Calu3 (cell line): ENCODE measurements around the gene TMUB2. TPM values are rescaled to one million over a fixed set of nuclear protein-coding genes. Genes with fewer than 3 reads are reported as not detected.

Experiments
- BruUV-seq: library from RNA; stranded (reverse); fragments of 400-500 nt; replicated peaks from 2 replicates; lab custom pipeline; 2021; lab: Mats Ljungman, UMichigan
- CTCF ChIA-PET: fragments of 300-600 bp; sonication (Branson Sonifier 250); formaldehyde crosslinking; loops from one replicate; lab custom pipeline; 2022; ENCODE audit warnings: antibody characterized with exemption; lab: Charles Lee
- DNase-seq: peaks from one replicate; pipeline ENCODE4 v3.0.0; 2022
- H3K27ac Mint-ChIP-seq: one replicate; pipeline ENCODE4 v1.8.0; 2022; ENCODE audit warnings: mixed read lengths; ENCODE audit not compliant: unreplicated experiment
- H3K27me3 Mint-ChIP-seq: one replicate; pipeline ENCODE4 v1.8.0; 2022; ENCODE audit warnings: mixed read lengths; ENCODE audit not compliant: unreplicated experiment
- H3K36me3 Mint-ChIP-seq: one replicate; pipeline ENCODE4 v1.8.0; 2022; ENCODE audit warnings: mild to moderate bottlenecking, moderate library complexity, mixed read lengths; ENCODE audit not compliant: insufficient read depth, unreplicated experiment
- H3K4me1 Mint-ChIP-seq: one replicate; pipeline ENCODE4 v1.8.0; 2022; ENCODE audit warnings: mild to moderate bottlenecking, low read depth, mixed read lengths; ENCODE audit not compliant: unreplicated experiment
- H3K4me3 Mint-ChIP-seq: one replicate; pipeline ENCODE4 v1.8.0; 2022; ENCODE audit warnings: mild to moderate bottlenecking, low read depth, moderate library complexity, mixed read lengths; ENCODE audit not compliant: unreplicated experiment
- H3K9me3 Mint-ChIP-seq: one replicate; pipeline ENCODE4 v1.8.0; 2022; ENCODE audit warnings: low read depth, mixed read lengths; ENCODE audit not compliant: unreplicated experiment
- intact Hi-C: fragments of 100-400 bp; cut with micrococcal nuclease; formaldehyde crosslinking; loops from one replicate; pipeline ENCODE4 v1.10.0; 2022; ENCODE audit not compliant: unreplicated experiment
- microRNA-seq: library from miRNA; unstranded; fragments of <30 nt; microRNA quantifications from one replicate; pipeline ENCODE4 v1.2.0, GENCODE V29; 2022
- total RNA-seq: library from RNA; stranded (reverse); gene quantifications from 2 replicates; pipeline ENCODE4 v1.2.3, GENCODE V29; 2022
- TF ChIP-seq, protein P1 (sequence below): fragments of 200-600 bp; IDR thresholded peaks from one replicate; pipeline ENCODE4 v1.8.0; 2022; ENCODE audit warnings: antibody characterized with exemption; ENCODE audit not compliant: unreplicated experiment

Gene TMUB2
- total RNA-seq, 1 experiment from 2014 or later = 56.0 TPM

DNA sequence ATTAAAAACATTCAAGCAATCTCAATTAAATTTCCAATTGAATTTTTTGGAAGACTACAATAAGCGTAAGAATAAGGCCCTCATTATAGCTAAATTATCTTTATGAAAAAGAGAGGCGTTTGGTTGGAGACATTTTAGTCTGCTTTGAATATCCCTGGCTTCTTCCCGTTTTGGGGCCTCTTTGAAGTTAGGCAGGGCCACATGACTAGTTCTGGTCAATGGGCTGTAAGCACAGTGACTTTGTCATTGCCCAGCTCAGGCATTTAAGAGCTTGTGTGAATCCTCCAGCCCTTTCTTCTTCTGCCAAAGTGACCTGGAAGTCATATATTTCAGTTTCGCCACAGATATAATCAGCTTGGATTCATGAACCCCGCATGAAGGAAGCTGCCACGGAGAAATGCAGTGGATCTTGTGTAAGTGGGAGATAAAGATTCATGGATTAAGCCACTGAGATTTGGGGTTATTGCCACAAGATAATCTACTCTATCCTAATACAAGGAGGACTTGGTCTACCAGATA, 54.4 kb downstream of the TMUB2 start:
- no peak overlapping the region for H3K27ac Mint-ChIP-seq
- H3K4me1 Mint-ChIP-seq = peaks cover 7% of the 10 kb centered on the region
- TF ChIP-seq, protein P1, sequence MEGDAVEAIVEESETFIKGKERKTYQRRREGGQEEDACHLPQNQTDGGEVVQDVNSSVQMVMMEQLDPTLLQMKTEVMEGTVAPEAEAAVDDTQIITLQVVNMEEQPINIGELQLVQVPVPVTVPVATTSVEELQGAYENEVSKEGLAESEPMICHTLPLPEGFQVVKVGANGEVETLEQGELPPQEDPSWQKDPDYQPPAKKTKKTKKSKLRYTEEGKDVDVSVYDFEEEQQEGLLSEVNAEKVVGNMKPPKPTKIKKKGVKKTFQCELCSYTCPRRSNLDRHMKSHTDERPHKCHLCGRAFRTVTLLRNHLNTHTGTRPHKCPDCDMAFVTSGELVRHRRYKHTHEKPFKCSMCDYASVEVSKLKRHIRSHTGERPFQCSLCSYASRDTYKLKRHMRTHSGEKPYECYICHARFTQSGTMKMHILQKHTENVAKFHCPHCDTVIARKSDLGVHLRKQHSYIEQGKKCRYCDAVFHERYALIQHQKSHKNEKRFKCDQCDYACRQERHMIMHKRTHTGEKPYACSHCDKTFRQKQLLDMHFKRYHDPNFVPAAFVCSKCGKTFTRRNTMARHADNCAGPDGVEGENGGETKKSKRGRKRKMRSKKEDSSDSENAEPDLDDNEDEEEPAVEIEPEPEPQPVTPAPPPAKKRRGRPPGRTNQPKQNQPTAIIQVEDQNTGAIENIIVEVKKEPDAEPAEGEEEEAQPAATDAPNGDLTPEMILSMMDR = no peak
- BruUV-seq = no TSS peak
- peaks cover 18% of the 10 kb centered on the region for H3K27me3 Mint-ChIP-seq
- DNase-seq = no peak
- H3K4me3 Mint-ChIP-seq = no peak overlapping the region
- intact Hi-C loops = no loop called here
- CTCF ChIA-PET = no interaction called here
- peaks cover 3% of the 10 kb centered on the region for H3K36me3 Mint-ChIP-seq
- no peaks in the 10 kb centered on the region for H3K9me3 Mint-ChIP-seq

Small RNA genes within 50 kb of the gene (microRNA-seq; reads per million reads assigned to microRNA genes)
- not detected for gene MIR6782

Other genes starting within 250 kb of the TMUB2 start
- gene PPY, start 244.5 kb upstream of the TMUB2 start, total RNA-seq = not detected in 2 replicates
- not detected in 2 replicates for gene PYY, start 233.0 kb upstream of the TMUB2 start, total RNA-seq
- 1.3 and 1.6 TPM in 2 replicates for gene NAGS, start 182.3 kb upstream of the TMUB2 start, total RNA-seq
- 41.8 and 43.8 TPM in 2 replicates for gene TMEM101, start 172.0 kb upstream of the TMUB2 start, total RNA-seq
- 79.5 and 90.6 TPM in 2 replicates for gene LSM12, start 120.3 kb upstream of the TMUB2 start, total RNA-seq
- 99.6 and 103 TPM in 2 replicates for gene G6PC3, start 116.2 kb upstream of the TMUB2 start, total RNA-seq
- 22.4 and 22.8 TPM in 2 replicates for gene HDAC5, start 63.3 kb upstream of the TMUB2 start, total RNA-seq
- 24.4 and 24.8 TPM in 2 replicates for gene HROB, start 45.0 kb upstream of the TMUB2 start, total RNA-seq
- 0.19 TPM in 1 of 2 replicates, not detected in the other for gene ASB16, start 16.3 kb upstream of the TMUB2 start, total RNA-seq
- 93.1 and 112 TPM in 2 replicates for gene ATXN7L3, start 12.9 kb downstream of the TMUB2 start, total RNA-seq
- 92.1 and 94.2 TPM in 2 replicates for gene UBTF, start 32.7 kb downstream of the TMUB2 start, total RNA-seq
- gene SLC4A1, start 81.2 kb downstream of the TMUB2 start, total RNA-seq = not detected in 2 replicates
- 0.86 and 1.2 TPM in 2 replicates for gene RUNDC3A, start 121.6 kb downstream of the TMUB2 start, total RNA-seq
- gene SLC25A39, start 137.9 kb downstream of the TMUB2 start, total RNA-seq = 271 and 297 TPM in 2 replicates
- gene GRN, start 158.3 kb downstream of the TMUB2 start, total RNA-seq = 376 and 480 TPM in 2 replicates
- gene FAM171A2, start 176.9 kb downstream of the TMUB2 start, total RNA-seq = 0.95 and 2.0 TPM in 2 replicates
- 1.2 and 1.6 TPM in 2 replicates for gene ITGA2B, start 202.7 kb downstream of the TMUB2 start, total RNA-seq